Activated CD8-positive, alpha-beta memory T cell treated with anti-CD3 and anti-CD28 coated beads for 36 hours (primary cell): Measurements from ENCODE around the gene ERAS. TPM values are rescaled to one million over a fixed set of nuclear protein-coding genes. Genes with fewer than 3 reads are reported as not detected.
"Not testable (repeated sequence)": the region's sequence is repeated elsewhere in the genome, so short reads cannot be mapped to it uniquely, and the experiment has no call there.

Experiments used
- CTCF ChIA-PET: fragments of 350-600 bp; sonication (Branson Sonifier 250); formaldehyde crosslinking; loops from one replicate; lab custom pipeline; 2021; ENCODE audit warnings: antibody characterized with exemption; lab: Charles Lee
- POLR2A ChIA-PET: fragments of 350-600 bp; sonication (Branson Sonifier 250); formaldehyde crosslinking; loops from one replicate; lab custom pipeline; 2021; ENCODE audit warnings: antibody characterized with exemption; lab: Charles Lee
- total RNA-seq, 2 experiments: library from RNA; stranded (reverse); gene quantifications; one replicate each; pipeline ENCODE4 v1.2.3, GENCODE V29; 2021

Gene ERAS
- total RNA-seq, 2 experiments from 2014 or later = 0.29 TPM; not detected in 1

DNA sequence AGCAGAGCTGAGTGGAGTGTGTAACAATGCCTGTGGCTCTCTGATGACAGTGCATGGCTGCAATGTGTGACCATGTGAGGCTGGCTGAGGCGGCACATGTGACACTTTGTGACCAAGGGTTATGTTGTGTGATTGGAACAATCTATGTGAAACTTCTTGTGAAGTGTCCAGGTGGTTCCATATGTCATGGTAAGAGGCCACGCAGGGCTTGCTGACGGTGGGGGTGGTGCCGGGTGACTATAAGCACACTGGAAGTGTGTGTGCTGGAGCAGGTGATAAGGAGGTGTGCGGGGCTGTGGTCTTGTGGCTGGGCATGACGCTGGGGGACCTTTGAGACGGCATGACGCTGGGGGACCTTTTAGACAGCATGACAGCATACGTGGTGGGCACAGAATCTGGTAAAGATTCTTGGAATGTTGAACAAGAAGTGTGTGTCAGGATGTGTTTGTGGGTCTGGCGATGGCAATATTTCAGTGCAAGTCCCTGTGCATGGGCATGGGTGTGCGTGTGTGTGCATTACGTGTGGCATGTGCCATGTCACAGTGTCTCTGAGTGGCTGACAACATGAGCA lies 31.9 kb upstream of the ERAS start:
- ChIA-PET POLR2A (no interaction called here), CTCF (no interaction called here)

DNA sequence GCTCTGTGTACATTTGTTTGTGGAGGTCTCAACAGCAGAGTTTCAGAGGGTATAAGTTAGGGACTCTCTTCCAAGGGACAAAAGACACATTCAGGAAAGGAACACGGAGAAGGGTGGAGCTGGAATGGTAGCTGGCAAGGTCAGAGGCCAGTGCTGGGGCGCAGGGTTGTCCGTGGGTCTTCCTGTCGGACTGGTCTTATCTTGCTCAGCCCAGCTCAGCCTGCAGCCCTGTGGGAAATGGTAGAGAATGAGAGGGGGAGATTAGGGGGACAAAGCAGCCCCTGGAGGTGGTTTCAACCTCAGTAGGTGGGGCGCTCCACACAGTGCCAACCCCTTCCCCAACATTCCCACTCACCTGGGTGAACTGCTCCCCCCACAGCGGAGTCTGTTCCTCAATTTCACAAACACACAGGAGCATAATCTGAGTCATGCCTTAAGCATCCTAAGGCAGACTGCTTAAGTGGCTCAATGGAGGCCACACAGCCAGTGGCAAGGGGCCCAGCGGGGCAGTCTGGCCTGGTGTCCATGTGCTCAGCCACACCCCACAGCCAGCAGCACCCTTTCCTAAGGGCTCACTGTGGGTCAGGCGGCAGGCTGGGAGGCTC lies 31.3 kb upstream of the ERAS start:
- CTCF ChIA-PET = no interaction called here
- POLR2A ChIA-PET = no interaction called here

DNA sequence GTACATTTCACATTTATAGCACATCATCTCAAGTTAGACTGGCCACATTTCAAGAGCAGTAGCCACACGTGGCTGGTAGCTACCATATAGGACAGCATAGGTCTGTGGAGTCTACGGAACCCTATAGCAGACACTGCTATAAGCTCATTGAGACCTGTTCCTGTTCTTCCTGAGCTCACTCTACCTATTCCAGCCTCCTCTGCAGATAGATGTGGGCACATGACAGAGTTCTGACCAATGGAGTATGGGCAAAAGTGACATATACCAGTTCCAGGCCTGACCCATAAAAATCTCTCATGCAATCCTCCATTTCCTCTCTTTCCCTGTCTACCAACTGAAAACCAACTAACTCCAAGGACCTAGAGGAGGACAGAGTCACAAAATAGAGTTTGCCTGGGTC lies 28.0 kb upstream of the ERAS start:
- CTCF ChIA-PET = no interaction called here
- POLR2A ChIA-PET = no interaction called here

- POLR2A ChIA-PET = interaction anchor here (1.0 kb wide), 1 partner anchor 63 kb away, joined by 5 read pairs; no protein-coding TSS in a partner anchor
These were observed 25.6 kb upstream of the ERAS start for GRCh38 chrX:48800574-48801279.

DNA sequence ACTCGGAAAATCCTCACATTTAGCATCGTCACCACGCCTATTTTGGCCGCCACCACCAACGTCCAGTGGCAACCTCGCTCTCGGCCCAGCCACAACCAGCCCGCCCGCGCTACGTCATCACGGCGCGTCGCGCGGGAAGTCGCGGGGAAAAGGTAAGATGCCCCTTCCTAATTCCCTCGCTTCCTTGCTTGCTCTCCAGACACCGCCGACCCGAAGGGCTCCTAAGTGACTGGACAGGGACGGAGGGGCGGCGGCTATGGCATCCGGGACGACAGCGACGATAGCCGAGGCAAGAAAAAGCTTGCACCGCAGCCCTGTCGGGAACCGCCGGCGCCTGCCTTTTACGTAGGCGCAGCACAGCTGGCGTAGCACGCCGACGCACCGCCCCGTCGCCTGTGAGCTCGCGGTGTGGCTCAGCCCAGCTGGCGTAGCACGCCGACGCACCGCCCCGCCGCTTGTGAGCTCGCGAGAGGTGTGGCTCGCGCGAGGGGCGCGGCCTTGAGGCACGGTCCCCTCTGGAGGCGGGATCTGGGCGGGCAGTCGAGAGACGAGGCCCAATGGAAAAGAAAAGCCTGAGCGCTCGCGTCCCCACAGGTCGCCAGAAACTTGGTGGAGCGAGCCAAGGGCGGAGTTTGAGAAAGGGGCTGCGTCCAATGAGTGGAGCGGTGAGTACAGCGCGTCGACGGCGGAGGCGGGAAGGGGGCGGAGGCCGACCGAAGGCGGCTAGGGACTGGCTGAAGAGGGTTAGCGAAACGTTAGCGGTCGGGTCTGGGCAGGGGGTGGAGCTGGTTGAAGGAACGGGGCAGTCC lies 24.8 kb upstream of the ERAS start, which contains the start of gene HDAC6:
Gene HDAC6, plus strand, starts transcription at position 788 of the 809 bp plus-strand sequence. CDS start 626 bp downstream, outside the sequence.
- POLR2A ChIA-PET = interaction anchor here (0.6 to 1.0 kb wide), 5 partner anchors 64 to 190 kb away, joined by 3 to 8 read pairs (median 5); partner anchors contain the start of genes PQBP1 and TIMM17B
- CTCF ChIA-PET = interaction anchor here (0.9 to 1.1 kb wide), 2 partner anchors 153 to 201 kb away, joined by 3 read pairs; partner anchors contain the start of gene GRIPAP1

More at GRCh38 chrX:48800574-48801279, 25.6 kb upstream of the ERAS start:
- CTCF ChIA-PET = interaction anchor here (0.5 to 1.1 kb wide), 3 partner anchors 152 to 202 kb away, joined by 3 read pairs; partner anchors contain the start of gene GRIPAP1

DNA sequence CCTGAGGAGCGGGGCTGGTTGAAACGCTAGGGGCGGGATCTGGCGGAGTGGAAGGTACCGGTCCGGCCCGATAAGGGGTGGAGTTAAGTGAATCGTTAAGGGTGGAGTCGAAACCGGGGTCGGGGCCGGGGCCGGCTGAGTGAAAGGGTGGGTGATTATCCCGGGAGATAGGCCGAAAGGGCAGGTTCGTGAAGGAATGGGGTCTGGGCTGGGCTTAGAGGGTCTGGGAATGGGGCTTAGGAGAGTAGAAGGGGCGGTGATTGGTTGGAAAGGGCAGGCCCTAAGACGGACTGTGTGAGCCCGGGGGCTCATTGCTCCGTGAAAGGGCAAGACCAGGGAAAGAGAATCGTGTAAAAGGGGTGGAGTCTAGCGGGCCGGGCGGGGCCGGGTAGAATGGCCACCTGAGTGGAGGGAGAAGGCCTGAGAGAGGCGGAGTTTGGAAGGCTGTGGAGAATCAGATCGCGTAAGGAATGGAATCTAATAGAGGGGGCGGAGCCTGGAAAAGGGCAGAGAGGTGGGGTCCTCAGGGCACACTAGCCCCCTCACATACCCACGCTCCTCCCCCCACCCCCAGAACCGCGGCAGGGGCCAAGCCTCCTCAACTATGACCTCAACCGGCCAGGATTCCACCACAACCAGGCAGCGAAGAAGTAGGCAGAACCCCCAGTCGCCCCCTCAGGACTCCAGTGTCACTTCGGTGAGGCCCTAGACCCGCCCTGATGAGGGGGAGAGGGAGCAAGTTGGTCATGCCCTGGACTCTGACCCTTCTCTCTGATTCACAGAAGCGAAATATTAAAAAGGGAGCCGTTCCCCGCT lies 24.0 kb upstream of the ERAS start:
- POLR2A ChIA-PET = interaction anchor here (0.6 to 1.0 kb wide), 4 partner anchors 65 to 139 kb away, joined by 3 to 6 read pairs (median 4); partner anchors contain the start of genes PQBP1 and TIMM17B
- CTCF ChIA-PET = interaction anchor here (0.9 to 1.1 kb wide), 2 partner anchors 153 to 200 kb away, joined by 3 read pairs; partner anchors contain the start of gene GRIPAP1

DNA sequence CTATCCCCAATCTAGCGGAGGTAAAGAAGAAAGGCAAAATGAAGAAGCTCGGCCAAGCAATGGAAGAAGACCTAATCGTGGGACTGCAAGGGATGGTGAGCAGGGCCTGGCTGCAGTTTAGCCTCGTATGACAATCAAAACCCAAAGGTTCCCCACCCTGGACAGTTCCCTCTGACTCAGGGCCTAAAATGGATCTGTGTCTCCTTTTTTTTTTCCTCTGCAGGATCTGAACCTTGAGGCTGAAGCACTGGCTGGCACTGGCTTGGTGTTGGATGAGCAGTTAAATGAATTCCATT lies 23.5 kb upstream of the ERAS start:
- POLR2A ChIA-PET = no interaction called here
- CTCF ChIA-PET = no interaction called here

- ChIA-PET CTCF (interaction anchor here (0.7 kb wide), 1 partner anchor 225 kb away, joined by 3 read pairs; no protein-coding TSS in a partner anchor), POLR2A (no interaction called here)
These were observed 20.2 kb upstream of the ERAS start for GRCh38 chrX:48806081-48806480.

- CTCF ChIA-PET = no interaction called here
- POLR2A ChIA-PET = no interaction called here
These were observed 12.7 kb upstream of the ERAS start for GRCh38 chrX:48813644-48814043.

- POLR2A ChIA-PET = no interaction called here
- CTCF ChIA-PET = no interaction called here
These were observed 11.6 kb upstream of the ERAS start for GRCh38 chrX:48814722-48815121.

DNA sequence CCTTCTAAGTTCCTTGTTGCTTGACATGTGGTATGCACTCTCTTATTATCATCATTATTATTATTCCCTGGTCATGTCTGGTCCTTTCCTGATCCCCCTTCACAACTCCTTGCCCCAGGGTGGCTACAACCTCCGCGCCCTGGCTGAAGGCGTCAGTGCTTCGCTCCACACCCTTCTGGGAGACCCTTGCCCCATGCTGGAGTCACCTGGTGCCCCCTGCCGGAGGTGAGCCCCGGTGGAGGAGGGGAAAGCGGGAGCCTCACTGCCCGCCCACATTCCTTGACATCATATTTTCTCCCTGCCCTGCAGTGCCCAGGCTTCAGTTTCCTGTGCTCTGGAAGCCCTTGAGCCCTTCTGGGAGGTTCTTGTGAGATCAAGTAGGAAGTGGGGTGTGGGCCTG lies 11.0 kb upstream of the ERAS start:
- ChIA-PET POLR2A (no interaction called here), CTCF (no interaction called here)

GRCh38 chrX:48816014-48816810 lies 10.1 kb upstream of the ERAS start:
- ChIA-PET CTCF (no interaction called here), POLR2A (no interaction called here)

- CTCF ChIA-PET = no interaction called here
- POLR2A ChIA-PET = no interaction called here
These were observed 8.2 kb upstream of the ERAS start for GRCh38 chrX:48818098-48818497.

DNA sequence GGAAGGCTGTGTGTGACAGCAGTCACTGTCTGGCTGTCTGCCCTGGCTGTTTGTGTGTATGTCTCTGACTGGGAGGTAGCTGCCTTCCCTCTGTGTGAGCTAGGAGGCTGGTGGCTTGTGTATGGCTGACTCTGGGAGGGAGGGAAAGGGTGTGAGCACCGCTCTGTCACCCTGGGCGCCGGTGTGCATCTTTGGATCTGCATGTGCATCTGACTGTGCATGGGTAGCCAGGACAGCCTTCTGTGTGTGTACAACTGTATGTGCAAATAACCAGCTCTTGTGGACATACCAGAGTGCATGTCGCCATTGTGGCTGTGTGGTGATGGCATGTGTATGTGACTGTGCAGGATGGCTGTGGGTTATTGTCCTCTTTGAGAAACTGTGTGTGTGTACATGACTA lies 7.4 kb upstream of the ERAS start:
- ChIA-PET POLR2A (no interaction called here), CTCF (interaction anchor here (0.7 kb wide), 1 partner anchor 72 kb away, joined by 3 read pairs; no protein-coding TSS in a partner anchor)

GRCh38 chrX:48819394-48819793 lies 6.9 kb upstream of the ERAS start:
- CTCF ChIA-PET = interaction anchor here (0.7 kb wide), 1 partner anchor 73 kb away, joined by 3 read pairs; no protein-coding TSS in a partner anchor
- POLR2A ChIA-PET = not testable (repeated sequence)

- POLR2A ChIA-PET = no interaction called here
- CTCF ChIA-PET = no interaction called here
These were observed 3.3 kb upstream of the ERAS start for GRCh38 chrX:48823053-48823452.

DNA sequence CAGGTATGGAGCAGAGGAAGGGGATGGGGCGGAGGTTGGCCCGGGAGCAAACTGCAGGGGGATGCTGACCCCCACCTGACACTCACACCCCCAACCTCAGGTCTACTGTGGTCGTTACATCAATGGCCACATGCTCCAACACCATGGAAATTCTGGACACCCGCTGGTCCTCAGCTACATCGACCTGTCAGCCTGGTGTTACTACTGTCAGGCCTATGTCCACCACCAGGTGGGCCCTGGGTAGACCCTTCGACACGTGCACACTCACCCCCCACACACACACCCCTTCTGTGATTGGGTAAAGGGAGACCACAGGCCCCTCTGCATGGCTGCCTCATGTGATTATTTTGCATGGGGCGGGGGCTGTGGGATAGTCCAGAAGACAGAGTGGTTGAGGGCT lies 2.2 kb upstream of the ERAS start:
- POLR2A ChIA-PET = no interaction called here
- CTCF ChIA-PET = no interaction called here
